GM19463 (cell line): ENCODE measurements around the gene UNC50.
"Not testable (repeated sequence)": the region's sequence is repeated elsewhere in the genome, so short reads cannot be mapped to it uniquely, and the experiment has no call there.

ENCODE experiments used
- ATAC-seq: cut with Tn5 transposase; IDR thresholded peaks from one replicate; pipeline ENCODE4 v1.9.1; 2021; ENCODE audit warnings: mild to moderate bottlenecking, moderate library complexity; ENCODE audit not compliant: unreplicated experiment

Gene UNC50

GRCh38 chr2:98576666-98577312 is 31.6 kb upstream of the UNC50 start:
- ATAC-seq = no peak

DNA sequence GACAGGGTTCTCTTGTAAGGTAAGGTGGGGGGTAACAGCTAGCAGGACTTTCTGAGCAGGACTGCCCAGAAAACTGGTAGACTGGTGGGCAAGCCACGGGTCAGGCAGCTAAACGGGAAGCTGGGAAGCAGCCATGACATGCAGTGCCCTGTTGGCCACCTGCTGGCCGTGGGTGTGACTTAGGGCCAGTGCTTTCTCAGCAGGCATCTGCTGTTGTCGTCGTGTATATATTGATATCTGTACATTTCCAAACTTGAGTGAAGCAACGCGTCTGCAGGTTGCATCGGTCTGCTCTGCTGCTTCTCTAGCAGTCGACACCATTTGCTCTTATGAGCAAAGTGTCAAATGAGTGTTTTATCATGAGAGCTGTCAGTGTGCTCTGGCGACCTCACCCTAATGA is 31.1 kb upstream of the UNC50 start:
- no peak for ATAC-seq

GRCh38 chr2:98578231-98578630 is 30.2 kb upstream of the UNC50 start:
- no peak for ATAC-seq

DNA sequence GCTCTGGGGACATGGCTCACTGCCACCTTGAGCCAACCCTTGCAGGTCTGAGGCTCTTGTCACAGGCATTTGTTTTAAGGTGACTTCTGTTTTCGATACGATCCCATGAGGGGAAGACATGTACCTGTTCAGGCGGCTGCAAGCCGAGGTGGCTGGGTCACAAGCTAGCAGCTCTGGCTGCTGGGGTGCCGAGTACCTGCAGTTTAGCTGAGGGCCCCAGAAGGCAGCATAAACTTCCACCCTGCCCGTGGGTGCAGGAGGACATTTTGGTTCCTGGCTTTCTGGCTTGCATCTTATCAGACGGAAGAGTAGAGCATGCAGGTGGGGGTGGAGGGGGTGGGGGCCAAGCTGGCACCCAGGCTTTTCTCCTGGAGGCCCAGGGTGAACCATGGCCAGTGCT is 28.5 kb upstream of the UNC50 start:
- ATAC-seq = no peak

- no peak for ATAC-seq
Measured at GRCh38 chr2:98580656-98581284, 27.6 kb upstream of the UNC50 start.

GRCh38 chr2:98582523-98582922 is 25.9 kb upstream of the UNC50 start:
- no peak for ATAC-seq

- ATAC-seq = no peak
Measured at GRCh38 chr2:98583276-98583675, 25.1 kb upstream of the UNC50 start.

GRCh38 chr2:98583816-98584618 is 24.4 kb upstream of the UNC50 start:
- no peak for ATAC-seq

GRCh38 chr2:98585386-98585785 is 23.0 kb upstream of the UNC50 start:
- no peak for ATAC-seq

- ATAC-seq = no peak
Measured at GRCh38 chr2:98586551-98587140, 21.7 kb upstream of the UNC50 start.

DNA sequence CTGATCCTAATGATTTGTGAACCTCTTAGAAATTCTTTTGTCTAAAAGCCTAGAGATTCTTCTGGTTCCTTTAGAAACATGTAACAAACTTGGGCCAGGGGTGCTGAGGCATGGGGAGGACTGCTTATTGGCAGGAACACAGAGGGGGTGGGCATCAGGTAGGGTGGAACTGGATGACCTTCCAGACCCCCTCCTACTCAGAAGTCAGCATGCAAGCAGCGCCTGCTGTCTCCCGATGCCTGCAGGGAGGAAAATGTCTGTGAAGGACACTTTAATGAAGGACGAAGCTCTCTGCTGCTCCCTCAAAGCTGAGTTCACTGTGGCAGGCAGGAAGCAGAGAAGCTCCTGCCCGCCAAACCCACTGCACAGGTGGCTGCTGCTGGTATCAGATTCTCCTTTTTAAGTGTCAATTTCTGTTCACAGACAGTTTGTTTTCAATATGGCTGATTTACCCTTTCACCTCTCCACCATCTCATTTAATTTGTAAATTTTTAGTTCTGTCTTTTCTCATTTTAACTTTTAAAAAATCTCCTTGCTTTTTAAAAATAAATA is 19.4 kb upstream of the UNC50 start:
- ATAC-seq = no peak

GRCh38 chr2:98589489-98589888 is 18.9 kb upstream of the UNC50 start:
- no peak for ATAC-seq

DNA sequence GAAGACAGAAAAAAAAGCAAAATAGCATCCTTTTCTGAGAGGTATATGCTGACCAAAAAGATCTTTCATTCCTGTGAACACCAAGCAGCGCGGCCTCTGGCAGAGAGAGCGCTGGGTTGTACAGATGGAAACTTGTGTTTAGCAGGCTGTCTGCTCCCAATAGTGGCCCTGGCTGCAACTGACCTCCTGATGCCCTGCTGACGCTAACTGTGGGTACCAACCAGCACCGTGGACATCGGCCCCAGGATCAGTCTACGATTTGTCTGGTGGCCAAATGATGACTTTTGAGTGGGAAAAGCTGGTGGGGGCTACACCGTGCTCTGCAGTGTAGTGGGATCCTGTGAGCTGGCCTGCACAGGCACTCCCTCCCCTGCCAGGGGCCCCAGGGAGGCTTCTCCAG is 15.8 kb upstream of the UNC50 start:
- ATAC-seq = no peak

- ATAC-seq = not testable (repeated sequence)
Measured at GRCh38 chr2:98594665-98595064, 13.7 kb upstream of the UNC50 start.

GRCh38 chr2:98598781-98599428 is 9.5 kb upstream of the UNC50 start:
- ATAC-seq = no peak

DNA sequence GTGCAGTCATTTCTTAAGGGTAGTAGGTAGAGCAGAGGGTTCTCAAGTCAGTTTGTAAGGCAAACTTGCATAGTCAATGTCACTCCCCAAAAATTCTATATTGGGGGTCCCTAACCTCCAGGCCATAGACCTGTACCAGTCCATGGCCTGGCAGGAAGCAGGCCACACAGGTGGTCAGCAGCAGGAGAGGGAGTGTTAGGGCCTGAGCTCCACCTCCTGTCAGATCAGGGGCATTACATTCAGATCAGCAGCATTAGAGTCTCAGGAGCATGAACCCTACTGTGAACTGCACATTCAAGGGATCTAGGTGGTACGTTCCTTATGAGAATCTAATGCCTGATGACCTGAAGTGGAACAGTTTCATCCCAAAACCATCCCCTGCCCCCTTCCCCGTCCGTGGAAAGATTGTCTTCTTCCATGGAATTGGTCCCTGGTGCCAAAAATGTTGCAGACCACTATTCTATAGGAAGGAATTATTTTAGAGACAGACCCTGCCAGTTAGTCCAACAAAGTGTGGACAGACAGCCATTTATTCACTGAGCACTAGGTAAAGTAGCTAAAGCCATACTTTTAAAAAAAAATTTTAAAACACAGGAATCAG is 6.8 kb upstream of the UNC50 start:
- peak; percentile 76 for ATAC-seq

DNA sequence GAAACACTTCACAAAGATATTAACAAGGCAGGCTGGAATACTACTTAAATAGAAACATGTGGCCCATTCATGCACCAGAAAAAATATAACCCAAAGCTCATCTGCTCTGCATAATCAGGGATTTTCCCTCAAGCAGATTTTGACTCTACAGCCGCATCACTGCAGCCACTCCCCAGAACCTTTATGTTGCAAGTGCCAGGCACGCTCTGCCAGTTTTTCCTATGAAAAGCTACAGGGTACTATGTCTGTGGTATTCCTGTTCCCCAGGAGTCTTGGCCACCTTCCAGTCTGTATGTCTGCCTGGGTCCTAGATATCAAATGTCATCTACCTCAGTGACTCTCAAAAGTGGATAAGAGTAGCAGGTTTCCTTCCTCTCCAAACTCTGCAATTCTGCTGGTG is 3.8 kb upstream of the UNC50 start:
- no peak for ATAC-seq

- no peak for ATAC-seq
Measured at GRCh38 chr2:98605076-98605475, 3.3 kb upstream of the UNC50 start.

DNA sequence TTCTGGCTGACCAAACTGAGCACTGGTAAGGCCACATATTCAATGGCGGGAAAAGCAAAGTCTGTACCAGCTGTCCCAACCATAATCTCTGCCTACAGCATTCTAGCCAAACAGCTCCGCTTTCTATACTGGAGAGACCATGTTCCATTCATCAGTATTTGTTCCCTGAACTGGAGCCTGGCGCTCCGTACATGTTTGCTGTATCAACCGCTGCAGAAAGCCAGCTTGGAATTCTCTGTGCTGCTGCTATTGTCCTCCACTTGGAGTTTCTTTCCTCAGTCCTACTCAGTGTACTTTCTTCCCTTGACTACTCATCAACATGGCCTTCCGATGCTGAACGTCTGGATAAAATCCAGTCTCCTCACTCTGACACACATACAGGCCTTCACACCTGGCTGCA is 2.0 kb upstream of the UNC50 start:
- ATAC-seq = no peak

- no peak for ATAC-seq
Measured at GRCh38 chr2:98607104-98607503, 1.3 kb upstream of the UNC50 start.

GRCh38 chr2:98607741-98608115 is 661 bp upstream of the UNC50 start:
- ATAC-seq = no peak
